SU-DHL-6 (cell line): ENCODE results near the gene FIGN.

Experiments used
- EZH2phosphoT487 ChIP-seq: fragments of 200-600 bp; sonication (generic), shearing (Covaris generic); conservative IDR thresholded peaks from 2 replicates; pipeline ENCODE4 v1.6.1; 2018; ENCODE audit warnings: mild to moderate bottlenecking, antibody characterized with exemption, low read length, moderate library complexity, mixed read lengths
- TF ChIP-seq, protein P1 (sequence below): fragments of 200-600 bp; sonication (generic); IDR thresholded peaks from one replicate; pipeline ENCODE4 v1.5.1; 2017; ENCODE audit warnings: antibody characterized with exemption, mild to moderate bottlenecking, low read length, moderate library complexity; ENCODE audit not compliant: insufficient read depth, poor library complexity, severe bottlenecking

DNA sequence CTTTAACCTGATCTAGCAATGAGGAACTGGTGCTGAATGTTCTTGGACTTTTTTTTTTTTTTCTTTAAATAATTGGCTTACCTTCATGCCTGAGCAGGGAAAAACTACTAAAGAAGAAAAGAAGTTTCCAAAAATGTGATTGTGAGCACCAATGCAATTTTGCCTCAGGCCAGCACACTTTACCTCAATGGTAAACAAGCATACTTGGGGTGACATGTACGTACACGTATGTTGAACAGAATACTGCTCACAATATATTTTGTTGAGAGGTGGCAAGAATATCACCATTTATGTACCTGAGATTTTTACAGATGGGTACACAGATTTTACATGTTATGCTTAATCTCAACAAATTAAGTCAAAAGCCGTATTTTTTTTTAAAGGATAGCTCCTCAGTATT is 144.3 kb downstream of the FIGN start:
- TF ChIP-seq, protein P1, sequence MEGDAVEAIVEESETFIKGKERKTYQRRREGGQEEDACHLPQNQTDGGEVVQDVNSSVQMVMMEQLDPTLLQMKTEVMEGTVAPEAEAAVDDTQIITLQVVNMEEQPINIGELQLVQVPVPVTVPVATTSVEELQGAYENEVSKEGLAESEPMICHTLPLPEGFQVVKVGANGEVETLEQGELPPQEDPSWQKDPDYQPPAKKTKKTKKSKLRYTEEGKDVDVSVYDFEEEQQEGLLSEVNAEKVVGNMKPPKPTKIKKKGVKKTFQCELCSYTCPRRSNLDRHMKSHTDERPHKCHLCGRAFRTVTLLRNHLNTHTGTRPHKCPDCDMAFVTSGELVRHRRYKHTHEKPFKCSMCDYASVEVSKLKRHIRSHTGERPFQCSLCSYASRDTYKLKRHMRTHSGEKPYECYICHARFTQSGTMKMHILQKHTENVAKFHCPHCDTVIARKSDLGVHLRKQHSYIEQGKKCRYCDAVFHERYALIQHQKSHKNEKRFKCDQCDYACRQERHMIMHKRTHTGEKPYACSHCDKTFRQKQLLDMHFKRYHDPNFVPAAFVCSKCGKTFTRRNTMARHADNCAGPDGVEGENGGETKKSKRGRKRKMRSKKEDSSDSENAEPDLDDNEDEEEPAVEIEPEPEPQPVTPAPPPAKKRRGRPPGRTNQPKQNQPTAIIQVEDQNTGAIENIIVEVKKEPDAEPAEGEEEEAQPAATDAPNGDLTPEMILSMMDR, result no peak
- TF ChIP-seq EZH2phosphoT487, result no peak
